CD4-positive, alpha-beta T cell treated with Interleukin-4 for 1 hour (primary cell): Measurements from ENCODE around the gene ASTE1.
"Not testable (repeated sequence)": the region's sequence is repeated elsewhere in the genome, so short reads cannot be mapped to it uniquely, and the experiment has no call there.

Experiments used
- DNase-seq, 2 donors: peaks; one replicate each; pipeline ENCODE4 v3.0.0-alpha.2; 2020 to 2022

The ASTE1 gene

GRCh38 chr3:131008326-131008725, 18.3 kb downstream of the ASTE1 start:
- no peak for DNase-seq

DNA sequence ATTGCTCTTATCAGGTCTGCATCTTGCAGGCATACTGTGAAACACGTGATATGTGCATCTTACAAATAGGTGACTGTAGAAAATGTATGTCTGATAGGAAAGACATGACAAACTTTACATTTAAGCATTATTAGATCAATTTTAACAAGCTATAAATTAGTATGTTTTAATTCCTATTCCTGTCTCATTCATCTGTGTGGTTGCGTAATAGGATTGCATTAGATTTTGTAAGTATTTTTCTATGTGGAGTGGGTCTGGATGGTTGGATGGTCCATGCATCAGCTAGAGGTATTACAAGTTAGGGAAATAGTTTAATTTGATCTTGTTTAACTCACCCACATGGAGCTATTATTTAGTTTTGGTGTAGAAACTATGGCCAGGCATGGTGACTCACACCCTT, 18.8 kb downstream of the ASTE1 start:
- DNase-seq, result no peak

GRCh38 chr3:131007256-131007655, 19.4 kb downstream of the ASTE1 start:
- no peak for DNase-seq

DNA sequence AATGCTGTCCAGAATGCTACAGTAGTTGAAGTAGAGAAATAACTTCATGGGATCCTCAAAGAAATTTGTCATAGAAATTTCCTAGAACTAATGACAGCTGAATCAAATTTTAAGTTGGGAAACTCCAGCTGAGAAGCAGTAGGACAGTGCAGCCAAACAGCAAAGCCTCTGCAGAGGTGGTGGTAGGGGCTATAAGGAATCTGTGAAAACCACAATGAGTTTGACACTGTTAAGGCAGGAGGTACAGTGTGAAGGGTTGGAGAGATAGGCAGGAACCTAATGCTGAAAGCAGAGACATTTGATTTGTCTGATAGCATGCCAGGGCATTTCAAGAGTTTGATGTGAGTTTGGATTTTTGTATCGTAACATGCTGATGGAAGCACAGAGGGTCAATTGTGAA, 22.0 kb downstream of the ASTE1 start:
- DNase-seq, result no peak

DNA sequence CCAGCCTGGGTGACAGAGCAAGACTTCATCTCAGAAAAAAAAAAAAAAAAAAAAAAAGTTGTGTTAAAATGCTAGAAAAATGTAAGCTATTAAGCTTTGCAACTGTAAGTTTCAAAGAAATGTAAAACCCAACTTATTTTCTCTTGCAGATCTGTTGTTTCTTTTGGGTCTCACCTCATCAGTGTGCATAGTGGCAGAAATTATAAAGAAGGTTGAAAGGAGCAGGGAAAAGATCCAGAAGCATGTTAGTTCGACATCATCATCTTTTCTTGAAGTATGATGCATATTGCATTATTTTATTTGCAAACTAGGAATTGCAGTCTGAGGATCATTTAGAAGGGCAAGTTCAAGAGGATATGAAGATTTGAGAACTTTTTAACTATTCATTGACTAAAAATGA, 25.6 kb downstream of the ASTE1 start:
- DNase-seq, result no peak

DNA sequence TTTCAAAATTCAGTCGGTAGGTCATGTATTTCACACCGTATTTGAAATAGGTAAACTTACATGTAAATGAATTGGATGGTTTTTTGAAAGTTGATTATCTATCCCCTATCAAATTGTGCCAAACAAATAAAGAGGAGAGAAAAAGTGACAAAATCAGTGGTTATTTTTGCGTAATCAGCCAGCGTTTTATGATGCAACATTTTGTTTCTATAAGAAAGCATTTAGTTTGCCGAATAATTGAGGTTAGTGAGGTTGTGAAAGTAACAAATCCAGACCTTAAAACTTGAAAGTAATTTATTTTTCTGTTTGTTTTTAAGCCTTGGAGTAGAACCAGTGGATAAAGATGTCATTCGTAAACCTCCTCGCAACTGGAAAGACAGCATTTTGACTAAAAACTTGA, 29.3 kb downstream of the ASTE1 start:
- no peak for DNase-seq

DNA sequence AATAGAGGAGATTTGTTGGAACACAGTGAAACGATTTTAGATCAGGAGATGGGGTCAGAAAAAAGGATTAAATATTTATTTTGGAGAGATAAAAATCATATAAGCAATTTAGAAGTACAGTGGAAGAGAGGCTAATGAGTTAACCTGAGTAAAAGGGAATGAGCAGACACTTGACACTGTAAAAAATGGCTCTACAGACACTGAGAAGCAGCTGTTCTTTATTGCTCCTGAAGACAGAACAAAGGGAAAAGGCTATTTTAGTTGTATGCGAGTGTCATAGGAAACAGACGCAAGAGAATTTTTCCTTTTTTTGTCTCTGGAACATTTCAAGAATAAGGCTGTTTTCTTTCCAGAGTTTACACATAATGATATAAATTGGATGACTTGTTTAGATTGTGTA, 34.3 kb downstream of the ASTE1 start:
- no peak for DNase-seq

GRCh38 chr3:130991126-130991525, 35.5 kb downstream of the ASTE1 start:
- DNase-seq, result no peak

DNA sequence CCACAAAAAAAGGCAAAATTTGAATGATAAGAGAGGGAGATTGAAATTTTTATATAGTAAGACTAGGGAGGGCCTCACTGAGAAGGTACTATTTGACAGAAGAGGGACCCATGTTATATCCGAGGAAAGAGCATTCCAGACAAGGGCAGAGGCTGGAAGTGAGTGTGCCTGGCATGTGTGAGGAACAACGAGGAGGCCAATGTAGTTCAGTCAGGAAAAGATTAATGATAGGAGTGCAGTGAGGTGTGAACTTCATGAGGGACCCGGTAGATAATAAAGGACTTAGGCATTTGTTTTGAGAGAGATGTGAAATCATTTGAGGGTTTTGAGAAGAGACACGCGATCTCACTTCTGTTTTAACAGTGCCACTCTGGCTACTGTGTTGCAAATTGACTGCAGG, 36.3 kb downstream of the ASTE1 start:
- no peak for DNase-seq

DNA sequence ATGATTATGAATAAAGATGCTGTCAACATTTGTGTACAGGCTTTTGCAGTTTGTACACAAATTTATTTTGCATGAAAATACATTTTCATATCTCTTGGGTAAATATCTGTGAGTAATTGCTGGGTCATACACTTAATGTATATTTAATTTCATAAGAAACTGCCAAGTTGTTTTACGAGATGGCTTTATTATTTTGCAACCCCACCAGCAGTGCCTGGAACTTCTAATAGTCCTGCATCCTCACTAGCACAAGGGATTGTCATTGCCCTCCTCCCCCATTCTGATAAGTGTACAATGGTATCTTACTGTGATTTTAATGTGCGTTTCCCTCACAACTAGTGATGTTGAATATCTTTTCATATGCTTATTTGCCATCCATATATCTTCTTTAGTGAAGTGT, 45.2 kb downstream of the ASTE1 start:
- no peak for DNase-seq

GRCh38 chr3:130979117-130979516, 47.5 kb downstream of the ASTE1 start:
- DNase-seq, result no peak

- DNase-seq, result no peak
Observed at GRCh38 chr3:130976706-130977105, 49.9 kb downstream of the ASTE1 start.

DNA sequence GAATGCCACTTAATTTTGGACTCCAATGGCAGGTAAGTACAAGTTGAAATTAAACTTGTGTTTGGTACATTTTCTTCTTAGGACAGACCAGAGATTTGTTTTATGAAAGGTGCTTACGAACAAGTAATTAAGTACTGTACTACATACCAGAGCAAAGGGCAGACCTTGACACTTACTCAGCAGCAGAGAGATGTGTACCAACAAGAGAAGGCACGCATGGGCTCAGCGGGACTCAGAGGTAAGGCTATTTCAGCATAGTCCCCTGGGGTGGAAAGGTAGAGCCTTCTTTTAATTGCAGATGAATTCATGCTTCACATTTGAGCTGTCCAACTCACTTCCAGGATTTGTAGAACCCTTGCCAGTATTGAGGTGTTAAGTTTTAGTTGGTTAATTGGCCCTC, 51.4 kb downstream of the ASTE1 start:
- DNase-seq, result no peak

DNA sequence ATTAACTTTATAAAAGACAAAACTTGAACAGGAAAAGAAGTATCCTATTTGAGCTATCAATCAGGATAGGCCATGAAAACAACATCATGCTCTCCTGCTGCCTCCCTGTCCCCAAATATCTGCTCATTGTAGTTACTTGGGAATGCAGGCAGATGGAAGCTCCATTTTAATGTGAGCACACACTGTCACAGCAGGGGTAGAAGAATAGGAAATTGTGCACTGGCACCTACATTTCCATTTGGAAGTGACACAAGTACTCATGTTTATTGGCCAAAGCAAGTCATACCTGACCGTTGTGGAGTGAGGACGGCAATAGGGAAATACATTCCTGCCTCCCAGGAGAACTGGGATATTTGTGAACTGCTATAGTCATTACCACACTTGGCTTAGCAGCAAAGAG, 52.4 kb downstream of the ASTE1 start:
- no peak for DNase-seq

DNA sequence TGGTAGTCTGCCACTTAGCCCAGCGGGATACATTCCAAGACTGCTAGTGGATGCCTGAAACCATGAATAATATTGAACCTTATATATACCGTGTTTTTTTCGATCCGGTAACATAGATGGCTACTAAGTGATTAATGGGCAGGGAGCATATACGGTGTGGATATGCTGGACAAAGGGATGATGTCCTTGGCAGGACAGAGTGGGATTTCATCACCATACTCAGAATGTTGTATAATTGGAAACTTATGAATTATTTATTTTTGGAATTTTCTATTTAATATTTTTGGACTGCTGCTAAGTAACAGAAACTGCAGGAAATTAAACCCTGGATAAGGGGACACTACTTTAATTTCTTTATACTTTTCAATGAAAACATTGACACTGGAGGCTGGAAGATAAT, 53.2 kb downstream of the ASTE1 start:
- no peak for DNase-seq

- DNase-seq, result not testable (repeated sequence)
Observed at GRCh38 chr3:130972592-130972991, 54.0 kb downstream of the ASTE1 start.

DNA sequence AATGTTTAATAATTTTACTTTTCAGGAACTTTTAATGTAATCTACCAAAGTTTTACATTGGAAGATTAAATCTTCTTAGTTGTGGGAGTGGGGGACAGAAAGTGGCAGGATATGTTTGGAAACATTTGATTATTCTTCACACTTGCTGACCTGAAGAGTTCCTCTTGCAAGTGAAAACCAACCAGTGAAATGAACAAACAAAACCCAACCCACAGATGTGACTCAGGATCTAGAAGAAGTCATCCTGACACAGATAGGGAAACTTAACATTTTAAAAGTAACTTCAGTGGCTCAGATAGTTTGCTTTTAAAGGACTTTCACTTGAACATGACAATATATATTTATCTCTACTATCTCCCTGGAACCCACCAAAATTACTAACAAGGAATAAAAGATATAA, 55.4 kb downstream of the ASTE1 start:
- DNase-seq, result no peak

- no peak for DNase-seq
Observed at GRCh38 chr3:130969621-130970020, 57.0 kb downstream of the ASTE1 start.

- no peak for DNase-seq
Observed at GRCh38 chr3:130968221-130968620, 58.4 kb downstream of the ASTE1 start.

DNA sequence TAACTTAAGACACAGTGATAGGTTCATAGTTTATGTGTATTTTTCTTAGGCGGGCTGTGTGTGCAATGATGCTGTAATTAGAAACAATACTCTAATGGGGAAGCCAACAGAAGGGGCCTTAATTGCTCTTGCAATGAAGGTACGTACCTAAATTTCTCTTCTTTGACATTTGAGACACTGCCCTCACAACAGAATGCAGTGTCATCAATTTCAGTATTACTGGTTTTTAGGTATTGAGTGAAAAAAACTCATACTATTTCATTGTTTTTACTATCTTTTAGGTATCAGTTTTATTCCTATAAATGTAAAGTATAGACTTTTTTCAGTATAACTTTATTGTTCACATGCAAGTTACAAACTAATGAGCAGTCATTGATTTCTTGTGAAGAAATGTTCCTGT, 59.3 kb downstream of the ASTE1 start:
- no peak for DNase-seq

GRCh38 chr3:130963878-130964277, 62.7 kb downstream of the ASTE1 start:
- DNase-seq, result no peak
